SIG-M5 treated with dmso at 0.1 percent for 504 hours (cell line): Measurements from ENCODE around the gene FANCC.

Experiments used
- DNase-seq: peaks from one replicate; lab custom pipeline; 2025; ENCODE audit not compliant: unreplicated experiment; lab: John Stamatoyannopoulos, UW

FANCC gene

GRCh38 chr9:95150903-95151302, 166.6 kb downstream of the FANCC start:
- DNase-seq: no peak

- no peak for DNase-seq
These were observed 169.3 kb downstream of the FANCC start for GRCh38 chr9:95148208-95148520.

GRCh38 chr9:95147452-95148207, 169.9 kb downstream of the FANCC start:
- DNase-seq: no peak

GRCh38 chr9:95143591-95144561, 173.6 kb downstream of the FANCC start:
- no peak for DNase-seq

- no peak for DNase-seq
These were observed 174.8 kb downstream of the FANCC start for GRCh38 chr9:95142728-95143127.

GRCh38 chr9:95142315-95142714, 175.2 kb downstream of the FANCC start:
- DNase-seq: no peak

GRCh38 chr9:95140821-95141220, 176.7 kb downstream of the FANCC start:
- DNase-seq: no peak

- no peak for DNase-seq
These were observed 178.4 kb downstream of the FANCC start for GRCh38 chr9:95139126-95139525.

GRCh38 chr9:95138474-95138873, 179.0 kb downstream of the FANCC start:
- no peak for DNase-seq

- DNase-seq: no peak
These were observed 179.8 kb downstream of the FANCC start for GRCh38 chr9:95137587-95138145.

GRCh38 chr9:95135756-95136155, 181.8 kb downstream of the FANCC start:
- no peak for DNase-seq

GRCh38 chr9:95134457-95134881, 183.0 kb downstream of the FANCC start:
- DNase-seq: no peak

- DNase-seq: no peak
These were observed 184.2 kb downstream of the FANCC start for GRCh38 chr9:95133325-95133705.

GRCh38 chr9:95132366-95133324, 184.9 kb downstream of the FANCC start:
- no peak for DNase-seq

GRCh38 chr9:95131023-95131943, 186.2 kb downstream of the FANCC start:
- DNase-seq: peak; percentile 53

- DNase-seq: no peak
These were observed 187.0 kb downstream of the FANCC start for GRCh38 chr9:95130484-95130883.

GRCh38 chr9:95129476-95130291, 187.8 kb downstream of the FANCC start:
- no peak for DNase-seq

GRCh38 chr9:95128177-95128524, 189.4 kb downstream of the FANCC start:
- DNase-seq: no peak
